Activated CD4-positive, alpha-beta T cell treated with anti-CD3 and anti-CD28 coated beads, Interleukin-2, amount 10 ng/mL, durations not matched to agents 7 days and 5 days (primary cell): ENCODE data around the gene SULF2. TPM values are rescaled to one million over a fixed set of nuclear protein-coding genes. Genes with fewer than 3 reads are reported as not detected.

Source experiments
- CTCF ChIA-PET: fragments of 350-600 bp; sonication (Branson Sonifier 250); formaldehyde crosslinking; loops from one replicate; lab custom pipeline; 2021; ENCODE audit warnings: antibody characterized with exemption; lab: Charles Lee
- POLR2A ChIA-PET: fragments of 350-600 bp; sonication (Branson Sonifier 250); formaldehyde crosslinking; loops from one replicate; lab custom pipeline; 2021; ENCODE audit warnings: antibody characterized with exemption; lab: Charles Lee
- DNase-seq: peaks from one replicate; pipeline ENCODE4 v3.0.0-alpha.2; 2020
- H3K27ac Mint-ChIP-seq: one replicate; pipeline ENCODE4 v1.8.0; 2021; ENCODE audit warnings: mild to moderate bottlenecking, moderate library complexity, mixed read lengths
- H3K27me3 Mint-ChIP-seq: one replicate; pipeline ENCODE4 v1.8.0; 2021; ENCODE audit warnings: mixed read lengths
- H3K36me3 Mint-ChIP-seq: one replicate; pipeline ENCODE4 v1.8.0; 2021; ENCODE audit warnings: low read depth, mixed read lengths
- H3K4me1 Mint-ChIP-seq: one replicate; pipeline ENCODE4 v1.8.0; 2021; ENCODE audit warnings: mixed read lengths
- H3K4me3 Mint-ChIP-seq: one replicate; pipeline ENCODE4 v1.8.0; 2021; ENCODE audit warnings: mild to moderate bottlenecking, moderate library complexity, mixed read lengths
- H3K9me3 Mint-ChIP-seq: one replicate; pipeline ENCODE4 v1.8.0; 2021; ENCODE audit warnings: mixed read lengths
- total RNA-seq, 2 experiments: library from RNA; stranded (reverse); gene quantifications; one replicate each; pipeline ENCODE4 v1.2.3, GENCODE V29; 2021

SULF2 gene
- total RNA-seq, 2 experiments from 2014 or later: 0.37 to 0.69 TPM

DNA sequence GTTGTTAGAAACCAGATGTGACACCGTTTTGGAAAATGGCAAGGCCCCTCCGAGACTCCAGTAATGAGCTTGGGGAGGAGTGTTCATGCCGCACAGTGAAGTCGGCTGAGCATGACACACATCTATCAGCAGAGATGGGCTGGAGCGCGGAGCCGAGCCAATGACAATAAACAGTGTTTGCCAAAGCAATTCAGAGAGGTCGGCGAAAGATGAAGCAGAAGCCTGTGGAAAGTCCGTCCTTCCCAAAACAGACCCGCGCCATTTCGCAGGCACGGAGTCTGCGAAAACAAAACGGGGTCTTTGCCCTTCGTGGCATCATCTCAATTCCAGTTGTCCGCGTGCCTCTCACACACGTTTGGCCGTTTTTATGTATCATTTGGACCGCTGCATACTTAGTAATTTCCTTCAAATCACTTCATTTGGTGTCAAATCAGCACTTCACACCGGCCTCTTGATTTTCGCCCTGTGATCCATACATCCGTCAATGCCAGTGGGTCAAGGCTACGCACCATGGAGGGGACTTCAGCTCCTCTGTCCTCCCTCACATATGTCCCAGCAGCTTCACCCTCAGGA, 71.3 kb downstream of the SULF2 start:
- H3K36me3 Mint-ChIP-seq: no peaks in the 10 kb centered on the region
- H3K27me3 Mint-ChIP-seq: peaks cover 7% of the 10 kb centered on the region
- ChIA-PET POLR2A (no interaction called here), CTCF (interaction anchor here (0.7 kb wide), 1 partner anchor 136 kb away, joined by 4 read pairs; no protein-coding TSS in a partner anchor)
- DNase-seq: no peak
- H3K27ac Mint-ChIP-seq: no peak overlapping the region
- no peak overlapping the region for H3K4me3 Mint-ChIP-seq
- no peaks in the 10 kb centered on the region for H3K9me3 Mint-ChIP-seq
- H3K4me1 Mint-ChIP-seq: no peaks in the 10 kb centered on the region

DNA sequence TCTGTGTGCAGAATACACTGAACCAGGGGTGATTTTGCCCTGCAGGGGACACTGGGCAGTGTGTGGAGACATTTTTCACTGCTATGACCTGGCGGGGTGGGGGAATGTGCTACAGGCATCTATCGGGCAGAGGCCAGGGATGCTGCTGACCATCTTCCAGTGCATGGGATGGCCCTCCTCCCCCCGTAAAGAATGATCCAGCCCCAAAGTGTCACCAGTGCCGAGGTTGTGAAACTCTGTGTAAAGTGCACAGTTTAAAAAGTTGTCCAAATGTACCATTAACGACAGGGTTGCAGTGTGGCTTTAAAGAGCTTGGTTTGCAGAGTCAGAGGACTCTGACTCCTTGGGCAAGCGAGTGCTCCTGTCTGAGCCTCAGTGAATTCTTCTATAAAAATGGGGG, 72.1 kb downstream of the SULF2 start:
- Mint-ChIP-seq H3K9me3 (no peaks in the 10 kb centered on the region), H3K36me3 (no peaks in the 10 kb centered on the region), H3K27me3 (peaks cover 3% of the 10 kb centered on the region), H3K27ac (no peak overlapping the region), H3K4me1 (no peaks in the 10 kb centered on the region), H3K4me3 (no peak overlapping the region)
- no peak for DNase-seq
- ChIA-PET POLR2A (no interaction called here), CTCF (no interaction called here)

DNA sequence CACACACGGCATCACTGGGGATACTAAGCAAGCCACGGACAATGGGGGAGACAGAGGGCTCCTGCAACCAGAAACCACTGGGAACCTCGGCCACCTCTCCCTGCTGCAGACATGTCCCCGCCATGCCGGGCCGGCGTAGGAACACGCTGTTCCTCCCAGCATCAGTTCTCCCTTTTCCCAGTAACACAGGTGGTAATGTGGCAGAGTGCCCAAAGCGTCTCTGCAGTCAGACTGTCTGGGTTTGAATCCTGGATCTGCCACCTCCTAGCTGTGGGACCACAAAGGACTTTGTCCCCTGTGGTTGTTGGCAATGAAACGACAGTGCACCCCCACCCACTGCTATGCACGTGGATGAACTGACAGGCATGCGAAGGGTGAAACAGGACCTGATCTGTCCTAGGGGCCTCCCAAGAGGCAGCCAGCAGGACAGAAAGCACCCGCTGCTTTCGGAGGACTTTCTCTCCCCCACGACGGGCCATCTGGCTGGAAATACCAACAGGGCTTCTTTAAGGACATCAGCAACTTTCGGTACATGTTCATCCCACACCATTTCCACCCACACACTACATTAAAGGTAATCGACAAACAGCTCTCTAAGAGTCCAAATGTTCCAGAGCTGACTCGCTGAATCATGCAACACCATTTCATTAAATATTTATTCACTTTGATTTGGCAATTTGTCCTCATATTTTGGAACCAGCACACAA, 74.1 kb downstream of the SULF2 start:
- no peak overlapping the region for H3K27ac Mint-ChIP-seq
- no peak overlapping the region for H3K4me3 Mint-ChIP-seq
- no peaks in the 10 kb centered on the region for H3K36me3 Mint-ChIP-seq
- no peaks in the 10 kb centered on the region for H3K9me3 Mint-ChIP-seq
- ChIA-PET POLR2A (no interaction called here), CTCF (interaction anchor here (2.5 kb wide), 1 partner anchor 14 kb away, joined by 14 read pairs; no protein-coding TSS in a partner anchor)
- no peak for DNase-seq
- H3K4me1 Mint-ChIP-seq: no peaks in the 10 kb centered on the region
- H3K27me3 Mint-ChIP-seq: peaks cover 3% of the 10 kb centered on the region

DNA sequence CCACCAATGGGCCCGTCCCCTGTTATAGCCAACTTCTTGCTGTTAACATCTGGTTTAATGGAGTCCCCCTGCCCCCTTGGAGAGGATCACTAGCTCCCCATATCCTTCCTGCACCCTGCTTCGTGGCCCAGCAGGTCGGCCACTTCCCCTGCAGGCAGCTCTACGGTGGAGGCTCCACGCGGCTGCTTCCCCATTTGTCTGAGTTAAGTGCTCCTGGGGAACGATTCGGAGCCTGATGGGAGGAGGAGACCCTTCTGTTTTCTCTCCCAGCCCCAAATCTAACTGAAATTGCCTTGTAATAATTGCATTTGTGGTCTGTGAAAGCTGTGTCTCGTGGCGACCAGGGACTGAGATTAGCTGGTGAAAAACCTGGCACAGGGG, 74.6 kb downstream of the SULF2 start:
- no peaks in the 10 kb centered on the region for H3K9me3 Mint-ChIP-seq
- no peak overlapping the region for H3K4me3 Mint-ChIP-seq
- ChIA-PET CTCF (interaction anchor here (2.5 kb wide), 1 partner anchor 14 kb away, joined by 14 read pairs; no protein-coding TSS in a partner anchor), POLR2A (no interaction called here)
- H3K4me1 Mint-ChIP-seq: no peaks in the 10 kb centered on the region
- H3K27ac Mint-ChIP-seq: no peak overlapping the region
- H3K36me3 Mint-ChIP-seq: no peaks in the 10 kb centered on the region
- DNase-seq: no peak
- peaks cover 3% of the 10 kb centered on the region for H3K27me3 Mint-ChIP-seq

DNA sequence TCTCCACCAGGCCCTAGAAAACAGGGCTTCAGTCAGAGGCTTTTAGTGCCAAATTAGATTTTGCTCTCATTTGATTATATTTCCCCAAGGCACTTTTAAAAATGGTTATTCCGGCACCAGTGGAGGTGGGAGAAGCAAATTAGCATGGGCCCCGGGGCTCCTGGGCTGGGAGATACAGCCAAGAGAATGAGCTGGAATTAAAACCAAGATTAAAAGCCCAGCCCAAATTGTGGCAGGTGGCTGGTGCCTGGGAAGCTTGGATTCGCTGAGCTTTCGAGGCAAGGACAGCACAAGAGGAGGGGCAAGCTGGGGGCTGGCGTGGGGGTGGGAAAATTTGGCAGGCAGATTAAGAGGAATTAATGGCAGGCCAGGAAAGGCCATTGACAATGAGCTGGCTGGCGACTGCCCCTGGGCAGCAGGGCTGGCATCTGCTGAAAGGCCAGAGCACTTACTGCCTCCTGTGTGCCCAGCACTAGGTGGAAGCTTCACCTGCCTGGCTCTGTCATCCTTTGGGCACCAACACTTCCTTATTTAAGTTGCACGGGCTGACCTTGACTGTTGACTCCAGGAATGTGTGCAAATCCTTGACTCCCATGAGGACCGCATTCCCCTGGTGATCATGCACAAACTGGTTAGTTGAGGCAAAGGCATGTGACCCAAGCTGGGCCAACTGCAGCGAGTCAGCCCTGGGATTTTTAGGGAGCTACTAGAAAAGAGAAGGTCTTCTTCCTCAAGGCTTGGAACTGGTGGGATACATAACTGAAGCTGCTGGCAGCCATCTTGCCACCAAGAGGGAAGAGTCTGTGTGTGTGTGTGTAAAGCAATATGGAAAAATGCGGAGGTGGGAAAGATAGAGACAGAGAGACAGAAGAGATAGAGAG, 76.1 kb downstream of the SULF2 start:
- ChIA-PET POLR2A (no interaction called here), CTCF (interaction anchor here (1.0 to 2.5 kb wide), 2 partner anchors 16 to 74 kb away, joined by 3 to 14 read pairs; no protein-coding TSS in a partner anchor)
- no peaks in the 10 kb centered on the region for H3K9me3 Mint-ChIP-seq
- DNase-seq: no peak
- no peak overlapping the region for H3K27ac Mint-ChIP-seq
- H3K4me1 Mint-ChIP-seq: no peaks in the 10 kb centered on the region
- H3K36me3 Mint-ChIP-seq: no peaks in the 10 kb centered on the region
- no peak overlapping the region for H3K4me3 Mint-ChIP-seq
- H3K27me3 Mint-ChIP-seq: no peaks in the 10 kb centered on the region

DNA sequence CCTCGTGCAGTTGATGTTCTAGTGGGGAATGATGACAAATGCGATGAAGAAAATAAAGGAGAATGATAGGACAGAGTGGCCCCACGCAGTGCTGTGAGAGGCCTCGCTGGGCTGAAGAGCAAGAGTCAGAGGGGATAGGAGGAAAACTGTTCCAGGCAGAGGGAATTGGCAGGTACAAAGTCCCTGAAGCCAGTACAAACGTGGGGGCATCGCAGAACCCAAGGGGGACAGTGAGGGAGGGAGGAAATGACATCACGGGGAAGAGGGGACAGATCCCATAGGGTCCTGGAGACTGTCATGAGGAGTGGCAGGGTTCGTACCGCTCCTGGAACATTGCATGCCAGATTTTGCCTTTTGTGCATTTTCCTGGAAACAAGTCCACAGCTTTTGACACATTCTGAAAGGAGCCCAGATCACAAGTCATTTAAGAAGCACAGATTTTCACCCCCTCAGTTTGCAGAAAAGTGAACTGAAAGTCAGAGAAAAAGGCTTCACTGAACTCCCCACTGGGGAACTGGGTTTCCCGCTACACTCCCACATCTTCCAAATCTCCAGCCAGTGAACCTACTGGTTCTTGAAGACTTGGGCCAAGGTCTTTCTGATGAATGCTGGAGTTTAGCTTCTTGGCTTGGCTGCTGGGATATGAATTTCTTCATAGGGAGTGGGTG, 77.0 kb downstream of the SULF2 start:
- no peaks in the 10 kb centered on the region for H3K4me1 Mint-ChIP-seq
- H3K4me3 Mint-ChIP-seq: no peak overlapping the region
- H3K36me3 Mint-ChIP-seq: no peaks in the 10 kb centered on the region
- no peaks in the 10 kb centered on the region for H3K27me3 Mint-ChIP-seq
- CTCF ChIA-PET: interaction anchor here (2.5 kb wide), 1 partner anchor 17 kb away, joined by 14 read pairs; no protein-coding TSS in a partner anchor
- POLR2A ChIA-PET: no interaction called here
- DNase-seq: no peak
- H3K27ac Mint-ChIP-seq: no peak overlapping the region
- no peaks in the 10 kb centered on the region for H3K9me3 Mint-ChIP-seq

DNA sequence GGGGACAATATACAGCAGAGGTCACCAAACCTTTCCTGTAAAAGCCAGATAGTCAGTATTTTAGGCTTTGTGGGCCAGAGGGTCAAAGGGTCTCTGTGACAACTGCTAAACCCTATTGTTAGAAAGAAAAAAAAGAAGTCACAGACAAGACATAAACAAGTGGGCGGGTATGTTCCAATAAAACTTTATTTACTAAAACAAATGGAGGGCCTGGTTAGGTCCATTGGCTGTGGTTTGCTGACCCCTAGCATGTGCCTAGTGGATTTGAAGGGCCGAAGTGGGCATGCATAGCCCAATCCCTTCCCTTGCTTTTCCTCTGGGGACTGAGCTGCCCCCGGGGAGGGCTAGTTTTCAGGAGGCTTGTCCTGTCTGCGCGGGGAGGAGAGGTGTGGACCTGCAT, 78.9 kb downstream of the SULF2 start:
- no peak overlapping the region for H3K27ac Mint-ChIP-seq
- H3K4me3 Mint-ChIP-seq: no peak overlapping the region
- ChIA-PET POLR2A (no interaction called here), CTCF (no interaction called here)
- H3K4me1 Mint-ChIP-seq: no peaks in the 10 kb centered on the region
- H3K9me3 Mint-ChIP-seq: no peaks in the 10 kb centered on the region
- H3K27me3 Mint-ChIP-seq: no peaks in the 10 kb centered on the region
- DNase-seq: no peak
- no peaks in the 10 kb centered on the region for H3K36me3 Mint-ChIP-seq

DNA sequence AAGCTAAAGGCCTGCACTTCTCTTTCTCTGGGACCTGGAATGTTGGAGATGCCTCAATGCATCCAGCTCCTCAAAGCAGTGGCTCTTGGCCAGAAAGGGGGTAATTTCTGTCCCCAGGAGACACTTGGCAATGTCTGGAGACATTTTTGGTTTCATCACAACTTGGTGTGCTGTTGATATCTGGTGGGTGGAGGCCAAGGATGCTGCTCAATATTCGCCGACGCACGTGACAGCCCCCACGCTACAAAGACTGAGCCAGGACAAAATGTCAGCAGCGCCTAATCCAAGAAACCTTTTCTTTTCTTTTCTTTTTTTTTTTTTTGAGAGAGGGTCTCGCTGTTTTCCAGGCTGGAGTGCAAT, 79.8 kb downstream of the SULF2 start:
- Mint-ChIP-seq H3K4me1 (no peaks in the 10 kb centered on the region), H3K36me3 (no peaks in the 10 kb centered on the region), H3K27me3 (no peaks in the 10 kb centered on the region), H3K4me3 (no peak overlapping the region), H3K27ac (no peak overlapping the region), H3K9me3 (no peaks in the 10 kb centered on the region)
- ChIA-PET POLR2A (no interaction called here), CTCF (no interaction called here)
- DNase-seq: no peak

DNA sequence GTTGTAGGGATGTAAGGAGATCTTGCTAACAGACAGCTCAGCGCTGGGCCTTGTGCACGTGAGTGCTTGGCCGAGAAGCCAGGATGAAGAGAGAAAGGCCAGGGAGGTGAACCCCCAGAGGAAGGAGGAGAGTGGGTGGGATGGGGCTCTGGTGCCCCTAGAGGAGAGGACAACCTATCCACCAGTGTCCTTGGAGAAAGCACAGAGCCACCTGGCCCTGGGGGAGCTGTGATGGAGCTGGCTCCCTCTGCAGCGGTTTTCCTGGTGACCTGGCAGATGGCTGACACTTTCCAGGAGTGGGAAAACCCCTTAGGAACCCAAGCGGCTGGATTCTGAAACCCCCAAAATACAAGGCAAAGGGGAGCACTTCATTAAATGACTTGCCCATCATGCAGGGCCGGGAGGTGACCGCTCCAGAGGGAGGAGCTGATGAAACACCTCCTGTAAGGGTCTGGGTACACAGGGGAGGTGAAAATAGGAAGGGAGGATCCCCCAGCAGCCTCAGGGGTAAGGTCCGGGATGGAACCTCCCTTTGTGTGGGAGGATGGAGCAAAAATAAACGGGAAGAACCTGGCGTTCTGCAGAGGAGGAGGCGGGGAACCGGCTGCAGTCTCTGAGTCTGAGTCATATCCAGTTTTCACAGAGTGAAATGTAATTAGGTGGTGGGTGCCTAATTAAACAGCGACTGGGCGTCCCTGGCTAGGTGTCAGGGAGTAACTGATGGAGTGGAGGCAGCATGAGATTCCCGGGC, 80.4 kb downstream of the SULF2 start:
- POLR2A ChIA-PET: no interaction called here
- H3K4me3 Mint-ChIP-seq: no peak overlapping the region
- no peaks in the 10 kb centered on the region for H3K27me3 Mint-ChIP-seq
- no peaks in the 10 kb centered on the region for H3K9me3 Mint-ChIP-seq
- no peaks in the 10 kb centered on the region for H3K4me1 Mint-ChIP-seq
- CTCF ChIA-PET: no interaction called here
- H3K27ac Mint-ChIP-seq: no peak overlapping the region
- no peak for DNase-seq
- H3K36me3 Mint-ChIP-seq: no peaks in the 10 kb centered on the region

DNA sequence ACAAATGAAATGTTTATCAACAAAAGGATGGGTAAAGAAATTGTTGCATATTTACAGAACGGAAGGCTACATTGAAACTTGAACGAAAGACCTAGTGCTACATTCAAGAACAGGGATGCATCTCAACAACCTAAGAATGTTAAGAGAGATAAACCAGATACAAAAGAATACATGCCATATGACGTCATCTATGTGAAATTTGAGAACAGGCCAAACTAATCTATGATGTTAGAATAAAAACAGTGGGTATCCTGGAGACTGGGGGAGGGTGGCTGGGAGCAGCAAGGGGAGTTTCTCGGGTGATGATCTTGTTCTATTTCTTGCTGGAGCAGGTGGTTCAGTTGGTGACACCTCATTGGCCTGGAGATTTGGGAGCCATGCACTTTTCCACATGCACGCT, 81.5 kb downstream of the SULF2 start:
- no peak for DNase-seq
- H3K4me1 Mint-ChIP-seq: no peaks in the 10 kb centered on the region
- H3K4me3 Mint-ChIP-seq: no peak overlapping the region
- ChIA-PET CTCF (no interaction called here), POLR2A (no interaction called here)
- no peaks in the 10 kb centered on the region for H3K9me3 Mint-ChIP-seq
- H3K36me3 Mint-ChIP-seq: no peaks in the 10 kb centered on the region
- no peak overlapping the region for H3K27ac Mint-ChIP-seq
- H3K27me3 Mint-ChIP-seq: no peaks in the 10 kb centered on the region

DNA sequence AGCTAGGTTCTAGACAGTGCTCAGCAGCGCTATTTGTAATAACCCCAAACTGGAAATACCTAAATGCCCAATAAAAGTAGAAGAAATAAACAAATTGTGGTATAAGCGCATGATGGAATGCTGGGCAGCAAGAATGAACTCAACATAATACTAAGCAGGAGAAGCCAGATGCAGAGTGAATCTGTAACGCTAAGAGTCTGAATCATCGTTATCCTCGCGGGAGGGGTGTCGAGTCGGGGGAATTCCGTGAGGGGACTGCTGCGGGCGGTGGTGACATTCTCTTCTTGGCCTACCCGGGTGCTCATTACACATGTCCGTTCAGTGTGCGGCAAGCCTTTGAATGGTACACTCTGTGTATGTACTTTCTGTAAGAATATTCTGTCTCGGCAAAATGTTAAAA, 83.7 kb downstream of the SULF2 start:
- H3K9me3 Mint-ChIP-seq: no peaks in the 10 kb centered on the region
- no peaks in the 10 kb centered on the region for H3K36me3 Mint-ChIP-seq
- no peak overlapping the region for H3K4me3 Mint-ChIP-seq
- DNase-seq: no peak
- ChIA-PET CTCF (no interaction called here), POLR2A (no interaction called here)
- no peaks in the 10 kb centered on the region for H3K27me3 Mint-ChIP-seq
- H3K27ac Mint-ChIP-seq: no peak overlapping the region
- no peaks in the 10 kb centered on the region for H3K4me1 Mint-ChIP-seq

DNA sequence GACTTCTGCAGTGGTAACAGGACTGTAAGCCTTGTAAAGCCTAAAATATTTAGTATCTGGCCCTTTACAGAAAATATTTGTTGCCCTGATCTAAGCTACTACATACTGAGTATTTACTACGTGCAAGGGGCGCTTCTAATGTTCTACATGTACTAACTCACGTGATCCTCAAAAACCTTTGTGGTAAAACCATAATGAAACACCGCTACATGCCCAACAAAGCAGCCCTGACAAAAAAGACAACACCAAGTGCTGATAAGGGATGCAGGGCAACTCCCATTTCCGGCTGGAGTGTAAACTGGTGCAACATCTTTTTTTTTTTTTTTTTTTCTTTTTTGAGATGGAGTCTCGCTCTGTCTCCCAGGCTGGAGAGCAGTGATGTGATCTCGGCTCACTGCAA, 85.0 kb downstream of the SULF2 start:
- Mint-ChIP-seq H3K4me3 (no peak overlapping the region), H3K4me1 (peaks cover 2% of the 10 kb centered on the region), H3K27me3 (no peaks in the 10 kb centered on the region), H3K36me3 (no peaks in the 10 kb centered on the region), H3K27ac (no peak overlapping the region), H3K9me3 (no peaks in the 10 kb centered on the region)
- POLR2A ChIA-PET: no interaction called here
- DNase-seq: no peak
- CTCF ChIA-PET: interaction anchor here (0.7 to 1.8 kb wide), 2 partner anchors 10 to 29 kb away, joined by 4 to 5 read pairs; no protein-coding TSS in a partner anchor
